ENCODE measurements around the gene RER1.

RER1 gene

GRCh38 chr1:2350911-2351655 lies 40.6 kb upstream of the RER1 start:
- H3K79me1 ChIP-seq (ENCODE audit: low read length), result no peaks in the 10 kb centered on the region
- no peaks in the 10 kb centered on the region for H3K36me3 ChIP-seq (ENCODE audit: control insufficient read depth in 1 of 2, insufficient read depth in 2 of 2, low read length in 2 of 2)
- no peak overlapping the region for H4K8ac ChIP-seq (ENCODE audit: low read depth, low read length)
- H3K14ac ChIP-seq (ENCODE audit: low read length), result no peak overlapping the region
- H3K9me3 ChIP-seq (ENCODE audit: insufficient read depth, low read depth, low read length), result no peaks in the 10 kb centered on the region
- H3K18ac ChIP-seq (ENCODE audit: low read length), result no peak overlapping the region
- H3K79me2 ChIP-seq (ENCODE audit: control insufficient read depth, insufficient read depth, low read length, poor library complexity), result no peaks in the 10 kb centered on the region
- no peak overlapping the region for H4K91ac ChIP-seq (ENCODE audit: low read depth, low read length)
- no peak overlapping the region for H2BK5ac ChIP-seq (ENCODE audit: low read depth, low read length, poor library complexity)
- no peak overlapping the region for H2BK12ac ChIP-seq (ENCODE audit: low read length)
- no peak overlapping the region for H2AFZ ChIP-seq (ENCODE audit: insufficient read depth, low read length, poor library complexity)
- no peak overlapping the region for H3K4ac ChIP-seq (ENCODE audit: low read depth, low read length)
- H2AK5ac ChIP-seq (ENCODE audit: low read length), result no peak overlapping the region
- no peak for DNase-seq
- no peak overlapping the region for H3K23ac ChIP-seq (ENCODE audit: low read length)
- H2BK120ac ChIP-seq (ENCODE audit: insufficient read depth, low read length, poor library complexity), result no peak overlapping the region
- no peak overlapping the region for H4K12ac ChIP-seq (ENCODE audit: low read depth, low read length)
- no peaks in the 10 kb centered on the region for H3K4me1 ChIP-seq (ENCODE audit: control insufficient read depth in 1 of 2, insufficient read depth in 2 of 2, low read length in 2 of 2)
- no peak overlapping the region for H3K4me3 ChIP-seq (ENCODE audit: low read depth, low read length)
- no peaks in the 10 kb centered on the region for H3K27me3 ChIP-seq (ENCODE audit: insufficient read depth, low read length)
- no peak overlapping the region for H3K4me2 ChIP-seq (ENCODE audit: low read length)
- H3K27ac ChIP-seq (ENCODE audit: low read depth, low read length), result no peak overlapping the region
- WGBS (ENCODE audit: extremely low coverage, insufficient coverage, insufficient read length), result no CpG with 5 or more reads among the region's 31 CpGs
- H3K9ac ChIP-seq (ENCODE audit: low read length), result peak overlapping the region; percentile 17

DNA sequence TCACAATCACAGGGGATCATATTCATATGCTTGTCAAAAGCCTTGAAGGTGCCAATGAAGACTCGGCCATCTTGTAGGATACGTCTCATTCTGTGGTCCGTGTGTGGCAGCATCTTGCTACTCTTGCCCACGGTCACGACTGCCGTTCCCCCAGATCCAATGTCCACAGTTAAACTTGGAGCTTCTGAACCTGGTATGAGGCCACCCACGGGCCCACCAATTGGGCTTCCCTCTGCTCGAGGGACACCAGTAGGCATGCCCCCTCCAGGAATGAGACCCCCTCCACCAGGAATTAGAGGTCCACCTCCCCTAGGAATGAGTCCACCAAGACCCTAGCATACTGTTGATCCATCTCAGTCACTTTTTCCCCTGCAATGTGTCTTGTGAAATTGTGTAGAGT lies 39.9 kb upstream of the RER1 start:
- Histone ChIP-seq H2BK12ac (ENCODE audit: low read length) (no peak overlapping the region), H3K4me3 (ENCODE audit: low read depth, low read length) (no peak overlapping the region), H3K4me2 (ENCODE audit: low read length) (no peak overlapping the region), H3K27me3 (ENCODE audit: insufficient read depth, low read length) (no peaks in the 10 kb centered on the region), H3K4me1 (ENCODE audit: control insufficient read depth in 1 of 2, insufficient read depth in 2 of 2, low read length in 2 of 2) (no peaks in the 10 kb centered on the region), H4K8ac (ENCODE audit: low read depth, low read length) (no peak overlapping the region), H4K91ac (ENCODE audit: low read depth, low read length) (no peak overlapping the region), H2BK5ac (ENCODE audit: low read depth, low read length, poor library complexity) (no peak overlapping the region), H3K9ac (ENCODE audit: low read length) (no peak overlapping the region), H3K79me1 (ENCODE audit: low read length) (no peaks in the 10 kb centered on the region), H3K9me3 (ENCODE audit: insufficient read depth, low read depth, low read length) (no peaks in the 10 kb centered on the region), H3K18ac (ENCODE audit: low read length) (no peak overlapping the region), H3K27ac (ENCODE audit: low read depth, low read length) (no peak overlapping the region), H3K79me2 (ENCODE audit: control insufficient read depth, insufficient read depth, low read length, poor library complexity) (no peaks in the 10 kb centered on the region), H3K14ac (ENCODE audit: low read length) (no peak overlapping the region), H3K36me3 (ENCODE audit: control insufficient read depth in 1 of 2, insufficient read depth in 2 of 2, low read length in 2 of 2) (no peaks in the 10 kb centered on the region), H3K4ac (ENCODE audit: low read depth, low read length) (no peak overlapping the region), H2AK5ac (ENCODE audit: low read length) (no peak overlapping the region), H2AFZ (ENCODE audit: insufficient read depth, low read length, poor library complexity) (no peak overlapping the region), H3K23ac (ENCODE audit: low read length) (no peak overlapping the region), H4K12ac (ENCODE audit: low read depth, low read length) (no peak overlapping the region), H2BK120ac (ENCODE audit: insufficient read depth, low read length, poor library complexity) (no peak overlapping the region)
- WGBS (ENCODE audit: extremely low coverage, insufficient coverage, insufficient read length), result no CpG with 5 or more reads among the region's 8 CpGs
- DNase-seq, result no peak

GRCh38 chr1:2352341-2352896 lies 39.2 kb upstream of the RER1 start:
- Histone ChIP-seq H2AK5ac (ENCODE audit: low read length) (no peak overlapping the region), H4K91ac (ENCODE audit: low read depth, low read length) (no peak overlapping the region), H3K36me3 (ENCODE audit: control insufficient read depth in 1 of 2, insufficient read depth in 2 of 2, low read length in 2 of 2) (no peaks in the 10 kb centered on the region), H4K8ac (ENCODE audit: low read depth, low read length) (no peak overlapping the region), H3K79me2 (ENCODE audit: control insufficient read depth, insufficient read depth, low read length, poor library complexity) (no peaks in the 10 kb centered on the region), H3K9me3 (ENCODE audit: insufficient read depth, low read depth, low read length) (no peaks in the 10 kb centered on the region), H3K4me1 (ENCODE audit: control insufficient read depth in 1 of 2, insufficient read depth in 2 of 2, low read length in 2 of 2) (no peaks in the 10 kb centered on the region), H3K9ac (ENCODE audit: low read length) (no peak overlapping the region), H3K27ac (ENCODE audit: low read depth, low read length) (no peak overlapping the region), H3K27me3 (ENCODE audit: insufficient read depth, low read length) (no peaks in the 10 kb centered on the region), H4K12ac (ENCODE audit: low read depth, low read length) (no peak overlapping the region), H2AFZ (ENCODE audit: insufficient read depth, low read length, poor library complexity) (no peak overlapping the region), H3K79me1 (ENCODE audit: low read length) (no peaks in the 10 kb centered on the region), H3K14ac (ENCODE audit: low read length) (no peak overlapping the region), H2BK12ac (ENCODE audit: low read length) (no peak overlapping the region), H3K4me2 (ENCODE audit: low read length) (no peak overlapping the region), H2BK120ac (ENCODE audit: insufficient read depth, low read length, poor library complexity) (no peak overlapping the region), H2BK5ac (ENCODE audit: low read depth, low read length, poor library complexity) (no peak overlapping the region), H3K4ac (ENCODE audit: low read depth, low read length) (no peak overlapping the region), H3K4me3 (ENCODE audit: low read depth, low read length) (no peak overlapping the region), H3K23ac (ENCODE audit: low read length) (no peak overlapping the region), H3K18ac (ENCODE audit: low read length) (no peak overlapping the region)
- WGBS (ENCODE audit: extremely low coverage, insufficient coverage, insufficient read length), result no CpG with 5 or more reads among the region's 11 CpGs
- no peak for DNase-seq

GRCh38 chr1:2352897-2353550 lies 38.6 kb upstream of the RER1 start:
- Histone ChIP-seq H3K14ac (ENCODE audit: low read length) (no peak overlapping the region), H4K12ac (ENCODE audit: low read depth, low read length) (no peak overlapping the region), H3K4me2 (ENCODE audit: low read length) (no peak overlapping the region), H3K9me3 (ENCODE audit: insufficient read depth, low read depth, low read length) (no peaks in the 10 kb centered on the region), H3K79me1 (ENCODE audit: low read length) (no peaks in the 10 kb centered on the region), H3K36me3 (ENCODE audit: control insufficient read depth in 1 of 2, insufficient read depth in 2 of 2, low read length in 2 of 2) (no peaks in the 10 kb centered on the region), H2AK5ac (ENCODE audit: low read length) (no peak overlapping the region), H3K27me3 (ENCODE audit: insufficient read depth, low read length) (no peaks in the 10 kb centered on the region), H3K4ac (ENCODE audit: low read depth, low read length) (no peak overlapping the region), H3K4me3 (ENCODE audit: low read depth, low read length) (no peak overlapping the region), H4K8ac (ENCODE audit: low read depth, low read length) (no peak overlapping the region), H2BK12ac (ENCODE audit: low read length) (no peak overlapping the region), H4K91ac (ENCODE audit: low read depth, low read length) (no peak overlapping the region), H3K27ac (ENCODE audit: low read depth, low read length) (no peak overlapping the region), H2BK120ac (ENCODE audit: insufficient read depth, low read length, poor library complexity) (no peak overlapping the region), H3K23ac (ENCODE audit: low read length) (no peak overlapping the region), H3K4me1 (ENCODE audit: control insufficient read depth in 1 of 2, insufficient read depth in 2 of 2, low read length in 2 of 2) (no peaks in the 10 kb centered on the region), H3K9ac (ENCODE audit: low read length) (no peak overlapping the region), H3K18ac (ENCODE audit: low read length) (no peak overlapping the region), H2BK5ac (ENCODE audit: low read depth, low read length, poor library complexity) (no peak overlapping the region), H2AFZ (ENCODE audit: insufficient read depth, low read length, poor library complexity) (no peak overlapping the region), H3K79me2 (ENCODE audit: control insufficient read depth, insufficient read depth, low read length, poor library complexity) (no peaks in the 10 kb centered on the region)
- DNase-seq, result no peak
- WGBS (ENCODE audit: extremely low coverage, insufficient coverage, insufficient read length), result no CpG with 5 or more reads among the region's 21 CpGs
